HG03025 (cell line): ENCODE measurements around the gene CRYGA.
"Not testable (repeated sequence)": the region's sequence is repeated elsewhere in the genome, so short reads cannot be mapped to it uniquely, and the experiment has no call there.

Source experiments
- ATAC-seq: cut with Tn5 transposase; IDR thresholded peaks from one replicate; pipeline ENCODE4 v1.9.1; 2021; ENCODE audit warnings: mild to moderate bottlenecking, moderate library complexity; ENCODE audit not compliant: unreplicated experiment, low FRiP score

The CRYGA gene

DNA sequence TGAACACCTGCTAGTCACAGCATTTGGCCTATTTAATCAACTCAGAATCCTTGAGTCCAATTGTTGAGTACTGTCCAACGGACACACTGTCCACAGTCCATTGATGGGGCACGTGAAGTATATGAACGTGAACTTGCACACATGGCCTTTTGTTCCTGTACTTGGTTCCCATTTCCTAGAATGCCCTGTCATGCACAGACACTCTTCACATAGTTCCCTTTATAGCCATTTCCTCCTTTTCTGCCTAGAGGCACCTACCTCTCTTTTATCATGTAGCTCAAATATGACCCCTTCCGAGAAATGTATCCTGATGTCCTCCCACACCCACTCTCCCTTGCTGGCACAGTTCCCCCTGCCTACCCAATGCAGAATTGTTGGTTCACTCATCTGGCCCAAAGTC is 8.7 kb upstream of the CRYGA start:
- no peak for ATAC-seq

DNA sequence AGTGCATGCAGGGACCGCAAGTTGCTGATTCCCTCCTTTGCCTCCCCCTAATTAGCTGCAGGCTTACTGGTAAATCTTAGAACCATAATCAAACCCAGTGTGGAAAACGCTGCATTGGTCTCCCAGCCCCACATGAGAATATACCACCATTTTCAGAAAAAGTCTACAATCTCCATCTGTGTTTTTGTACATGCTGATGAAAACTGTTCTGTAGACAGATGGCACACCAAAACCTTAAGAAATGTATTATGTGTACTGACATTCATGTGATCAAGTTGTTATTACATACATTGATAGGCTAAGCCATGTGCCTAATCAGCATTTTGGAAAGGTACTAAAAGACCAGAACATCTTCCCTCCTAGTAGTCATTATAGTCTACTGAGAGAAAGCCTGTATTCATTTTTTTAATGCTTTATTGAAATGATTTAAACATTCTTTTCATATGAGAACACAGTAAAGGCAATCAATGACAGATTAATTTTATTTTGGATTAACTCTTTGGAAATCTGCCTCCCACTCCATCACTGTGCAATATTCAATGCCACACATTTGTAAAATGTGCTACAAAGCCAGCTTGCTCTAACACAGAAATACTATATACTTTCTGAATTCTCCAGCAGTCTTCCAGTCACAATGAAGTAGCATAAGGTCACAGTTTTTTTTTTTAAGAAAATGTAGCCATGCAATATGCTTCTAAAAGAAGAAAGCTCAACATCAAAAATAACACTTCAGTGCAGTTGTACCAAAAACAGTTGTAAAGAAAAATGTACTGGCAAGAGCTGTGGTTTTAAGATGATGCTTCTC is 1.8 kb upstream of the CRYGA start:
- ATAC-seq: no peak

DNA sequence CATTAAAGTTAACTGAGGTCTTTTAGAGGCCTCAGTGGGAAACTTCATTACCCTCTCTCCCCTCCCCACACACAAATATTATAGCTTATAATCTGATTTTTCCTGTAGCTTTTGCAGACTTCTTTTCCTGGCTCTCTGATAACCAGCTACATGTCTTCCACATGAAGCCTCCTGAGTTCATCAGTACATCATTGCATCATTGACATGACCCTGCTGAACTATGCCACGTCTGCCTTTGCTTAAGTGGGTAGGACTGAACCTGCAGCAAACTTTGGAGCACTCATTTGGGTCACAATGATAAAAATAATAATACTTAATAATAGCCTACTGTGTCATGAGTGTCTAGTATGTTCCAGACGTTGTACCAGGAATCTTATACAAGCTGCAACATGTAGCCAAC is 7.0 kb downstream of the CRYGA start:
- ATAC-seq: no peak

DNA sequence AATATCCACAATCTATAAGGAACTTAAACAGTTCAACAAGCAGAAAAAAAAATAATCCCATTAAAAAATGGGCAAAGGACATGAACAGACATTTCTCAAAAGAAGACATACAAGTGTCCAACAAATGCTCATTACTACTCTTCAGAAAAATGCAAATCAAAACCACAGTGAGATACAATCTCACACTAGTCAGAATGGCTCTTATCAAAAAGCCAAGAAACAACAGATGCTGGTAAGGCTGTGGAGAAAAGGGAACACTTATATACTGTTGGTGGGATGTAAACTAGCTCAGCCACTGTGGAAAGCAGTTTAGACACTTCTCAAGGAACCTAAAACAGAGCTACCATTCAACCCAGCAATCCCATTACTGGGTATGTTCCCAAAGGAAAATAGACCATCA is 10.2 kb downstream of the CRYGA start:
- no peak for ATAC-seq

DNA sequence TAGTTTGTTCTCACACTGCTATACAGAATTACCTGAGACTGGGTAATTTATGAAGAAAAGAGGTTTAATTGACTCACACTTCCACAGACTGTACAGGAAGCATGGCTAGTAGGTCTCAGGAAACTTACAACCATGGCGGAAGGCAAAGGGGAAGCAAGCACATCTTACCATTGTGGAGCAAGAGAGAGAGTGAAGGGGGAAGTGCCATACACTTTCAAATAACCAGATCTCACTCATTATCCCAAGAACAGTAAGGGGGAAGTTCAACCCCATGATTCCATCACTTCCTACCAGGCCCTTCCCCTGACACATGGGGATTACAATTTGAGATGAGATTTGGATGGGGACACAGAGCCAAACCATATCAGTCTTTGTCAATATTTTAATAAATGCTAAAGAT is 12.4 kb downstream of the CRYGA start:
- no peak for ATAC-seq

DNA sequence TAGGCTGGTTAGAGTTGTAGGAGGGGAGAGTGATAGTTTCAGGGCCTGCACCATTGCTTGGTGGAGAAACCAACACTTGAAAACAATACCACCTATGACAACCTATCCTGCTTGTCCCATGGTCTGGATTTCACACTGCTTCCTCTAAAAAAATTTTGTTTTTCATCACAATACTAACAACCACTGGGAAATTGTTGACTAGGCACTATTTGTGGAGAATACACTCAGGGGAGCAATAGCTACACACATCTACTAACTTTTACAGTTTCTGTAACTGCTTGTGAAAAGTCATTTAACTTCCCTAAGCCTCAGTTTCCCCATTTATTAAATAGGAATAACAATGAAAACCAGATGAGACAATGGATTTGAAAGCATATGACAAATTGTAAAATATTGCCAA is 13.3 kb downstream of the CRYGA start:
- ATAC-seq: no peak

DNA sequence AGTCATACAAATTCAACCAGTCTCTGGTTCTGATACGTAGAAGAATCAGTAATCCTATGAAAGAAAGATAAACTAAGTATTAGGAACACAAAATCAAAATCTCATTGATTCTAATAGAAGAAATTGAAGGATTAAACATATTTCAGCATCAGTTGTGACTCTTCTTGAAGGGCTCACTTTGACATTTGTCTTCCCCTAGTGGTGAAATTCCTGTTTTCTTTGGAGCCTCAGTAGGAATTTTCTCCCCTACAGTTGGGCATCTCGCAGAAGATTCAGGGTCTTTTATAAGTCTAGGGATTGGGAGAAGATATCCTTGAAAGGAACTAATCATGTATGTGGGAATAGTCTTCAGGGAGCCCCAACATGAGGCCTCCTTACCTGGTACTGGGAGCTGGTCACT is 14.6 kb downstream of the CRYGA start:
- no peak for ATAC-seq

DNA sequence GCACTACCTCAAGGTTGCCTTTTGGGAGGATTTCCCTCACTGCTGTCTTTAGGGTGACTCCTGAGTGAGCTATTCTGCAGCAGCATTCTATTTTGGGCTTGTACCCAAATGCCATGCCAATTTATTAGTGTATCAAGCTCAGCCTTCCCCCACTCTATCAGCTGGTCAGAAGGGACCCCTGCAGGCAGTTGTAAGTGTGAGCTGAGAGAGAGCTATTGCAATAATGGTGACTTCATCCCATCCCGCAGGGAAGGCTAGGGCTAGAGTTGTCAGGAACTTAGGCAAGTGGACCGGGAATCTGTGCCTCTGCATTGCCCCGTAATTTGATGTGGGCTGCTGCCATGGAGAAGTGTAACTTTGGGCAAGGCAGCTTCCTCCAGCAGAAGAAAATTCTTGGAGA is 15.6 kb downstream of the CRYGA start:
- ATAC-seq: no peak

DNA sequence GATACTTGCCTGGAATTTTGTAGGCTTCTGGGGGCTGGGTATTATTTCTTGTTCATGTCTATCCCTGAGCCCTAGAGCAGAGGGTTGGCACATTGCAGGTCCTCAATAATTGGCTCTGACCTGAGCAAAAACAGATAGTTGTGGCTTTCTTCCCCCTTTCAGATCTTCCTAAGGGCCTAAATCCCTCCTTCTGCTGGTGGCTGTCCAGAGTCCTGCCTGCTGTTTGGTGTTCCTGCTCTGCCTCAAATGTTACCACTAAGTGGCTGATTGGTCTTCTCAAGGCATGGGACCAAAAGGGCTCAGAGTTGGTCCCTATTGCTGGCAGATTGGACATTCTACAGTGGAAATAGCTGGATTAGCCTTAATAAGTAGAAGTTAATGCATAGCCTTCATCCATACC is 16.4 kb downstream of the CRYGA start:
- no peak for ATAC-seq

DNA sequence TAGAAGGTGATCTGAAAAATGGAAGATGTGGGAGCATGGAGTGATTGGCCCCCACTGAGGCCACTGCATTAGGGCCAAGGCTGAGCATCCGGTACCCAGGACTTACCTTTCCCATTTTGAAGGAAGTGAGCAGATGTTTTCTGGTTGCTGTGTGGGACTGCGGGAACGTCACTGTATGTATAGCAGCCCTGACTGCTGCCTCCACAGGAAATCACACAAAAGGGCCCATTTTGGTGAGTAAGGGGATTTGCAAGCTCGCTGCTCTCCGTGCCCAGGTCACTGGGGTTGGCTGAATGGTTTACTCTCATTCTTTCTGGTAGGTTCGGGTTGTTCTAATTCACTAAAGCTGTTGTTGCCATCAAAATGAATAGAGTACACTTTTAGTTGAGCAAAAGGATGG is 17.4 kb downstream of the CRYGA start, which contains the start of gene CRYGB:
Gene CRYGB (minus strand): TSS at position 153 of the 400 bp plus-strand sequence. CDS start 38 bp downstream, at position 115.
- no peak for ATAC-seq

DNA sequence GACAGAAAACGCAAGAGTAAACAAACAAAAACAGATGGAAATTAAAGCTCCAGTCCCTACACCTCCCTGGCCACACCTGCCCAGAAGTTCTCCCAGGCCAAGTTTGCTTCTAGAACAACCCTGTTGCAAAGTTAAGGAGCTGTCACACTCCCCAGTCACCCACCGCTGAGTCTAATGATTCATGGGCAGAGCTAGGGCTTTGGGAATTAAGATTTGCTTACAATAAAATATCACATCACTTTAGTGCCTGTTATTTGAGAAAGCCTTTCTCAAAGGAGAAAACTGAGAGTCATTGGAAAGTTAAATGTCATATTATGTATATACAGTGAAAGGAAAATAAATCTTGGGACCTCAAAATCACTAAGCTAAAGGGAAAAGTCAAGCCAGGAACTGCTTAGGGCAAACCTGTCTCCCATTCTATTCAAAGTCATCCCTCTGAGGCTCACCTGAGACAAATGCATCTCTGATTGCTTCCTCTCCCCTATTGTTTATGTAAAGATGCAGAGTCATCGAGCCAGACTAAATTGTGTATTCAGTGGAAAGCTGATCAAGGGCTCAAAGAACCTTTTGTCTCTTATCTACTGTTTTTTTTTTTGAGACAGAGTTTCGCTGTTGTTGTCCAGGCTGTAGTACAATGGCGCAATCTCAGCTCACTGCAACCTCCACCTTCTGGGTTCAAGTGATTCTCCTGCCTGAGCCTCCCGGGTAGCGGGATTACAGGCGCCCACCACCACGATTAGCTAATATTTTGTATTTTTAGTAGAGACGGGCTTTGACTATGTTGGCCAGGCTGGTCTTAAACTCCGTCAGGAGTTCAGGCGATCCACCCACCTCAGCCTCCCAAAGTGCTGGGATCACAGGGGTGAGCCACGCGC is 20.2 kb downstream of the CRYGA start:
- no peak for ATAC-seq

DNA sequence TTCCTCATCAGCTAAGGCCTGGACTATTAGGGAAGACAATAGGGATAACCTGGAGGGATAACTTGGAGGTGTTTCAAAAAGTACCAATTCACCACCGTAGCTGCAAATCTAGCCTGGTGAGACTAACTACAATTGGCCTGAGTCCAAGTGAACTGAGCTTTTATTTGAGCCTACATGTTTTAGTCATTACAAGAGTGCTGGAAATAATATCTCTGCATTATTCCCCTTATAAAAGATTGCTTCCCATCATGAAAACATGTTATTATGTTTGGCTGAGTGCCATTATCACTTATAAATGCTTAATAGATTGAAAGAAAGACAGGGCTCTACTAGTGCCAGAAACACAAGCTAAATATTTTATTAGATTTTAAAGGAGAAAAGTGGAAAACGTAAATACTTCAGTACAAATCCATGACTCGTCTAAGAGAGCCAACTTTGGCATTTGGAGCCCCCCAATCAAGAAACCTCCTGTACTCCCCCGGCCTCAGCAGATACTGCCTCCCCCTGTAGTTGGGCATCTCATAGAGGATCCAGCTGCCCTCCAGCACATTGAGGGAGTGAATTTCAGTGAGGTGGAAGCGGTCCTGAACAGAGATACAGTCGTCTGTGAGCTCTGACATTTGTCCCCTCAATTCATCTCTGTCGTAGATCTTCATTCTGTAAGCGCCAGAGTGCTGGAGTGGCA is 21.0 kb downstream of the CRYGA start:
- no peak for ATAC-seq

DNA sequence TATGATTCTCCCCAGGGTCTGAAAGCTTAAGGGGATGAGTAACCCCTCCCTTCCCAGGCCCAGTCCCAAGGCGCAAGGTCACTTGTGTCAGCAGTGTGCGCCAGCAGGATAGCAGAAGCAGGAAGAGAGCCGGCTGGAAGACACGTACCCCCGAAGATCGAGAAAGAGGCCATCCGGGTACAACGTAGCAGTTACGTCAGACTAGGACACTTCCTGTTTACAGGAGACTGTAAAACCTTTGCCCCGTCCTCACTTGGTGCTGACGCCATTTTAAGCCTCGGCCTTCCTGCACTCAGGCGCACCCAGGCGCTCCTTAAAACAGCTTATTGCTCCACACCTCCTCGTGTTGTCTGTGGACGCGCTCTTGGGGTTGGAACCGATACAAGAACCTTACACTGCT is 23.9 kb downstream of the CRYGA start:
- ATAC-seq: no peak

DNA sequence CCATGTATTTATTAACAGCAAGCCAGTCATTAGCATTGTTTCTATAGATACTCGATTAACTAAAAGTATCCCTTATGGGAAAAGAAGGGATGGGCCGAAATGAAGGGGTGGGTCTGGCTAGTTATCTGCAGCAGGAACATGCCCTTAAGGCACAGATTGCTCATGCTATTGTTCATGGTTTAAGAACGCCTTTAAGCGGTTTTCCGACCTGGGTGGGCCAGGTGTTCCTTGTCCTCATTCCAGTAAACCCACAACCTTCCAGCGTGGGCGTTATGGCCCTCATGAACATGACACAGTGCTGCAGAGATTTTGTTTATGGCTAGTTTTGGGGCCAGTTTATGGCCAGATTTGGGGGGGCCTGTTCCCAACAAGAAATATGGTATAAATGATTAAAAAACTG is 25.1 kb downstream of the CRYGA start:
- ATAC-seq: not testable (repeated sequence)

DNA sequence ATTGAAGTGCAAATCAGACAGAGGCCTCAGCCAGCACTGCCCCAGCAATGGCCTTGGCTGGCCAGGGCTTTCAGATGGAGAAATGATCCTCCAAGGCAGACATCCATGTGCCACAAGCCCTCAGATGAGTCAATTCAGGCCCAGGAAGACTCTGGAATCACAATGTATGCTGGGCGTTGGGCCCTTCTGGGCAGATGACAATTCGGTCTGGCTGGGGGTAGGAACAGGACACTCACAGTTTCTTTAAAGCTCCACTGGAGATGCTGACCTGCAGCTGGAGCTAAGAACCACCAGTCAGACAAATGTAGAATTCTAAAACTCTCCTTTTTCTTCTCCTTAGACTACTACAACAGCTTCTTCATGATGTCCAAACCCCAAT is 26.7 kb downstream of the CRYGA start:
- ATAC-seq: no peak

DNA sequence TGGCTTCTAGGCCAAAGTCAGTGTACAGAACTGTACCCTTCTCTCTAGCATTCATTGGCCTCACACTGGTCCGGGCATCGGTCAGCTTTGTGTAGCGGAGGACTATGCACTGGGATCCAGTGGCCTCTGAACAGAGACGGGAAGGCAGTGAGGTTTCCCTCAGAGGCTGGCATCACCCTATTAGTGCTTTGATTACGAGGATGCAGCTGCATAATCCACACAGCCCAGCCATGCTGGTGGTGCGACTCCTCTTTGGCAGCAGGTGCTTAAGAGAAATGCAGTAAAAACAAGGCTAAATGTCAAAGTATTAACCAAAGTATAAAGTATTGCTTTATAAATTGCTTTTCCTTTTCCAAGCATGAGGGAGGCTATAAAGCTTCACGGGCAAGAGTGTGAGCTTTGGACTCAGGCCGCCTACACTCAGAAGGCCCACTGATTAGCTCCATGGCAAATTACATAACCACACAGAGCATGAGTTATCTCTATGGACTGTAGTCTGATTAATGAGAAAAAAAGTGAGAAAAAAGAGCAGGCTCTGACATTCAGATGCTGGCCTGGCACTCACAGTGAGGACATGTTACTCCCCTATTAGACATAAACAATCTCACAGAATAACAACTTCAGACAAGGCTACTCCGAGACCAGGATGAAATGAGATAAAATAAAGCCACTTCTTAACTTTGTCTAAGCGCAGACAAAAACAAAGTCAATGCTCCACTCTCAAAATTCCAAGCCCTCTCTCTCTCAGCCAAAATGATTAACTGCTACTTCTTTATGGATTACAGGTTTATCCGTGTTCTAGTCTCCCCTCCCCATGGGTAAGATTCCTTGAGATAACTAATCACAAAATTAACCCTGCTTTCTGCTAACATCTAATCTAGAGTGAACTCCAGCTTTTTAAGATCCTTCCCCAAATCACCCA is 27.3 kb downstream of the CRYGA start:
- ATAC-seq: no peak

DNA sequence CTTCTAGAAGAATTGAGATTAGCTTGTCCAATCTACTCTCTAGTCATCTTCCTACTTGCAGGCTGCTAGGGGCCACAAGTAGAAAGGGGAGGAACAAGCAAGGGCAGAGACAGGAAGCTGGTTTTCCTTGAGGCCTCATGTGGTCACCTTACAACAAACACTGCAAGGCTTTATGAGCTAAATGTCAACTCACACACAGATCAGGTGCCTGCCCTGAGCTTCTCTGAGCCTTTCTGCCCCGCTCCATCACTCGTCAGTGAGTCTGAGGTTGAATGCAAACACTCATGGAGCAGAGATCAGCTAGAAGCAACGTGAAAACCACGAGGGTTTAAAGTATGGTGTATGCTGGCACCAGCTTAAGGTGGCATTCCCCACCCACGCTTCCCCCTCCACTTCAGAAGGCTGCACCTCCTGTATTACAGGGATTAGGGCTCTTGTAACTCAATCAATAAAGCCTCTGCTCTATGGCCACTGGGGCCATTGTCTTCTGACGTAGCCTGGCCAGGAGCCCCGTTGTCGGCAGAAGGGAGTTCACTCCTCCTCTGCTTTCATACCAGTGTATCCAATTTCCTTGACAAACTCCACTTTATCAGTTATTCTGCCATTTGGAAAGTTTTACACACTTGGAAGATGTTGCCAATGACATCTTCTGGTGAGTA is 28.3 kb downstream of the CRYGA start:
- ATAC-seq: no peak

DNA sequence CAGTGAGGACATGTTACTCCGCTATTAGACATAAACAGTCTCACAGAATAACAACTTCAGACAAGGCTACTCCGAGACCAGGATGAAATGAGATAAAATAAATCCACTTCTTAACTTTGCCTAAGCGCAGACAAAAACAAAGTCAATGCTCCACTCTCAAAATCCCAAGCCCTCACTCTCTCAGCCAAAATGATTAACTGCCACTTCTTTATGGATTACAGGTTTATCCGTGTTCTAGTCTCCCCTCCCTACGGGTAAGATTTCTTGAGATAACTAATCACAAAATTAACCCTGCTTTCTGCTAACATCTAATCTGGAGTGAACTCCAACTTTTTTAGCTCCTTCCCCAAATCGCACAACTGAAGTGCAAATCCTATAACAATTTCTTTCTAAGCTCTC is 32.7 kb downstream of the CRYGA start:
- ATAC-seq: no peak
